HG03064 (cell line): Measurements from ENCODE around the gene COBLL1.

Experiments used
- ATAC-seq: cut with Tn5 transposase; IDR thresholded peaks from one replicate; pipeline ENCODE4 v1.9.1; 2021; ENCODE audit warnings: low read depth; ENCODE audit not compliant: unreplicated experiment

COBLL1 gene

GRCh38 chr2:164826293-164827243 lies 15.1 kb downstream of the COBLL1 start:
- no peak for ATAC-seq

GRCh38 chr2:164824872-164825271 lies 16.8 kb downstream of the COBLL1 start:
- ATAC-seq = no peak

- no peak for ATAC-seq
These were observed 18.5 kb downstream of the COBLL1 start for GRCh38 chr2:164823126-164823525.

- no peak for ATAC-seq
These were observed 20.3 kb downstream of the COBLL1 start for GRCh38 chr2:164821338-164821737.

GRCh38 chr2:164818149-164819136 lies 23.2 kb downstream of the COBLL1 start:
- ATAC-seq = no peak

GRCh38 chr2:164816900-164817299 lies 24.7 kb downstream of the COBLL1 start:
- no peak for ATAC-seq

GRCh38 chr2:164816046-164816445 lies 25.6 kb downstream of the COBLL1 start:
- ATAC-seq = no peak

GRCh38 chr2:164815071-164815793 lies 26.4 kb downstream of the COBLL1 start:
- no peak for ATAC-seq

GRCh38 chr2:164813535-164813934 lies 28.1 kb downstream of the COBLL1 start:
- no peak for ATAC-seq

GRCh38 chr2:164812378-164812777 lies 29.2 kb downstream of the COBLL1 start:
- no peak for ATAC-seq

GRCh38 chr2:164811819-164812218 lies 29.8 kb downstream of the COBLL1 start:
- ATAC-seq = no peak

- no peak for ATAC-seq
These were observed 30.8 kb downstream of the COBLL1 start for GRCh38 chr2:164810843-164811242.

GRCh38 chr2:164808776-164809175 lies 32.8 kb downstream of the COBLL1 start:
- ATAC-seq = no peak

GRCh38 chr2:164803776-164804466 lies 37.7 kb downstream of the COBLL1 start:
- ATAC-seq = no peak

- no peak for ATAC-seq
These were observed 39.4 kb downstream of the COBLL1 start for GRCh38 chr2:164802095-164802707.

- no peak for ATAC-seq
These were observed 41.1 kb downstream of the COBLL1 start for GRCh38 chr2:164800572-164800971.

- ATAC-seq = no peak
These were observed 44.0 kb downstream of the COBLL1 start for GRCh38 chr2:164797627-164798026.

GRCh38 chr2:164796999-164797398 lies 44.6 kb downstream of the COBLL1 start:
- ATAC-seq = no peak

GRCh38 chr2:164794432-164795231 lies 47.0 kb downstream of the COBLL1 start:
- no peak for ATAC-seq
